CD14-positive monocyte (primary cell): ENCODE data around the gene ZFPL1. TPM values are rescaled to one million over a fixed set of nuclear protein-coding genes. Genes with fewer than 3 reads are reported as not detected.

Experiments
- DNase-seq, 3 donors: peaks; one replicate each; pipeline ENCODE4 v3.0.0-alpha.2; 2011 to 2022
- H2AFZ ChIP-seq: 2 replicates; pipeline ENCODE4 v1.6.0; 2012; ENCODE audit warnings: mild to moderate bottlenecking, low read depth, low read length, inconsistent platforms; ENCODE audit not compliant: insufficient read depth, poor library complexity, severe bottlenecking
- H3K27ac ChIP-seq, 2 donors: 1 replicate in 1 of 2; 2 replicates in 1 of 2; pipeline ENCODE4 v1.5.1; 2012 to 2013; ENCODE audit warnings: low read length in 2 of 2, control low read depth in 1 of 2, inconsistent platforms in 1 of 2, low read depth in 1 of 2, mild to moderate bottlenecking in 1 of 2
- H3K27me3 ChIP-seq, 2 donors: one replicate each; pipeline versions ENCODE4 v1.6.0 to v1.6.1; 2011 to 2013; ENCODE audit warnings: low read length in 2 of 2; ENCODE audit not compliant: control insufficient read depth in 2 of 2, insufficient read depth in 2 of 2
- H3K36me3 ChIP-seq, 2 donors: replicated peaks in 1 of 2; 1 replicate in 1 of 2; 2 replicates in 1 of 2; pipeline versions ENCODE4 v1.5.1 to v1.6.1; 2012 to 2013; ENCODE audit warnings: low read length in 2 of 2, control low read depth in 1 of 2, inconsistent platforms in 1 of 2, mild to moderate bottlenecking in 1 of 2; ENCODE audit not compliant: insufficient read depth in 2 of 2, control insufficient read depth in 1 of 2
- H3K4me1 ChIP-seq, 2 donors: 1 replicate in 1 of 2; 2 replicates in 1 of 2; pipeline versions ENCODE4 v1.5.1 to v1.6.1; 2012 to 2013; ENCODE audit warnings: low read length in 2 of 2, control low read depth in 1 of 2, inconsistent platforms in 1 of 2, mild to moderate bottlenecking in 1 of 2, moderate library complexity in 1 of 2; ENCODE audit not compliant: insufficient read depth in 2 of 2, control insufficient read depth in 1 of 2
- H3K4me2 ChIP-seq: replicated peaks from 2 replicates; pipeline ENCODE3; 2012; ENCODE audit warnings: low read length, moderate library complexity, mild to moderate bottlenecking; ENCODE audit not compliant: poor library complexity, severe bottlenecking; ENCODE audit errors: extremely low read depth
- H3K4me3 ChIP-seq, 3 experiments: fragments of 200-600 bp in 1 of 3; sonication (generic) in 1 of 3; replicated peaks in 1 of 3; 1 replicate in 2 of 3; 2 replicates in 1 of 3; pipeline ENCODE4 v1.5.1; 2011 to 2013; ENCODE audit warnings: low read length in 3 of 3, mild to moderate bottlenecking in 3 of 3, control low read depth in 2 of 3, low read depth in 2 of 3, inconsistent platforms in 1 of 3, moderate library complexity in 1 of 3
- H3K79me2 ChIP-seq: 2 replicates; pipeline ENCODE4 v1.6.0; 2012; ENCODE audit warnings: mild to moderate bottlenecking, control low read depth, inconsistent platforms, low read length, moderate library complexity; ENCODE audit not compliant: insufficient read depth
- H3K9ac ChIP-seq: 2 replicates; pipeline ENCODE4 v1.6.0; 2017; ENCODE audit warnings: low read length, mild to moderate bottlenecking; ENCODE audit not compliant: insufficient read depth, poor library complexity, severe bottlenecking
- H3K9me3 ChIP-seq, 2 donors: replicated peaks in 1 of 2; 1 replicate in 1 of 2; 2 replicates in 1 of 2; pipeline versions ENCODE4 v1.5.1 to v1.6.1; 2012 to 2013; ENCODE audit warnings: low read length in 2 of 2, control low read depth in 1 of 2; ENCODE audit not compliant: control insufficient read depth in 1 of 2, insufficient read depth in 1 of 2
- H4K20me1 ChIP-seq: 2 replicates; pipeline ENCODE4 v1.6.0; 2012; ENCODE audit warnings: mild to moderate bottlenecking, low read length, control low read depth, moderate library complexity; ENCODE audit not compliant: insufficient read depth
- H3K27ac Mint-ChIP-seq, 7 donors: one replicate each; pipeline ENCODE4 v1.8.0; 2020; ENCODE audit warnings: mild to moderate bottlenecking in 7 of 7, mixed read lengths in 7 of 7, moderate library complexity in 6 of 7, inconsistent platforms in 2 of 7
- H3K27me3 Mint-ChIP-seq, 3 donors: one replicate each; pipeline ENCODE4 v1.8.0; 2021 to 2022; ENCODE audit warnings: low read depth in 3 of 3, mild to moderate bottlenecking in 3 of 3, mixed read lengths in 3 of 3, moderate library complexity in 3 of 3, inconsistent platforms in 1 of 3
- H3K36me3 Mint-ChIP-seq, 2 donors: one replicate each; pipeline ENCODE4 v1.8.0; 2020; ENCODE audit warnings: mixed read lengths in 2 of 2, inconsistent platforms in 1 of 2, mild to moderate bottlenecking in 1 of 2
- H3K4me1 Mint-ChIP-seq: one replicate; pipeline ENCODE4 v1.8.0; 2020; ENCODE audit warnings: mild to moderate bottlenecking, mixed read lengths
- H3K4me3 Mint-ChIP-seq, 2 donors: one replicate each; pipeline ENCODE4 v1.8.0; 2020; ENCODE audit warnings: mild to moderate bottlenecking in 2 of 2, mixed read lengths in 2 of 2, moderate library complexity in 1 of 2
- H3K9me3 Mint-ChIP-seq, 7 donors: one replicate each; pipeline ENCODE4 v1.8.0; 2020 to 2022; ENCODE audit warnings: mixed read lengths in 7 of 7, mild to moderate bottlenecking in 6 of 7, moderate library complexity in 6 of 7, inconsistent platforms in 2 of 7
- CTCF ChIP-seq: fragments of 200-600 bp; IDR thresholded peaks from one replicate; pipeline ENCODE4 v1.8.0; 2022; ENCODE audit warnings: antibody characterized with exemption, mild to moderate bottlenecking
- whole genome bisulfite sequencing: methylation state at CpG from one replicate; pipeline ENCODE4 v1.1.5; 2013; ENCODE audit warnings: missing lambda C conversion rate; ENCODE audit not compliant: insufficient coverage; 5-methylcytosine and 5-hydroxymethylcytosine counted together
- intact Hi-C, 2 donors: fragments of 100-400 bp; cut with micrococcal nuclease; formaldehyde crosslinking; loops; one replicate each; pipeline versions ENCODE4 v1.15.0 to v1.15.1; 2023
- polyA plus RNA-seq, 3 donors: library from polyadenylated mRNA; depleted of rRNA in 1 of 3; unstranded in 2 of 3; stranded (reverse) in 1 of 3; fragments of 300-500 nt in 2 of 3; fragments of >200 nt in 1 of 3; fragmentation: Illumina TruSeq in 2 of 3; gene quantifications; 1 replicate in 2 of 3; 2 replicates in 1 of 3; pipeline ENCODE4 v1.2.3, GENCODE V29; 2012 to 2021

Gene ZFPL1
- polyA plus RNA-seq, 3 donors: 25.1 to 41.1 (median 27.2) TPM

GRCh38 chr11:65034423-65034822 is 49.6 kb upstream of the ZFPL1 start:
- Mint-ChIP-seq H3K4me1 (peaks cover 3% of the 10 kb centered on the region), H3K4me3 (no peak overlapping the region), H3K9me3 (peaks cover 0 to 2% (median 0%) of the 10 kb centered on the region in 7 donors), H3K36me3 (peaks cover 62 to 78% of the 10 kb centered on the region in 2 donors), H3K27me3 (peaks cover 0 to 4% (median 0%) of the 10 kb centered on the region in 3 donors), H3K27ac (no peak overlapping the region)
- no peak for TF ChIP-seq CTCF
- 100% methylated on average over 1 of the region's 2 CpGs for WGBS
- no peak for DNase-seq
- H3K4me3 ChIP-seq: no peak overlapping the region
- intact Hi-C loops: loop anchor here in 1 of 2 donors (5.0 kb wide), 1 partner anchor 53 kb away; a partner anchor contains a TSS
- H3K9me3 ChIP-seq: no peaks in the 10 kb centered on the region
- H3K79me2 ChIP-seq: no peaks in the 10 kb centered on the region
- no peak overlapping the region for H2AFZ ChIP-seq
- peaks cover 41 to 74% of the 10 kb centered on the region in 2 donors for H3K36me3 ChIP-seq
- no peak overlapping the region for H3K27ac ChIP-seq
- H3K9ac ChIP-seq: no peak overlapping the region
- H3K27me3 ChIP-seq: no peaks in the 10 kb centered on the region
- H4K20me1 ChIP-seq: peaks cover 4% of the 10 kb centered on the region
- H3K4me2 ChIP-seq: no peak overlapping the region
- H3K4me1 ChIP-seq: peaks cover 3 to 5% of the 10 kb centered on the region in 2 donors

GRCh38 chr11:65035579-65035978 is 48.4 kb upstream of the ZFPL1 start:
- Histone ChIP-seq H3K27me3 (no peaks in the 10 kb centered on the region), H2AFZ (no peak overlapping the region), H3K4me2 (no peak overlapping the region), H3K79me2 (no peaks in the 10 kb centered on the region), H3K9me3 (no peaks in the 10 kb centered on the region), H3K4me1 (peaks cover 9 to 17% of the 10 kb centered on the region in 2 donors), H3K9ac (no peak overlapping the region), H3K27ac (no peak overlapping the region), H4K20me1 (peaks cover 4% of the 10 kb centered on the region), H3K36me3 (peaks cover 41 to 80% of the 10 kb centered on the region in 2 donors), H3K4me3 (no peak overlapping the region)
- intact Hi-C loops: no loop called here
- no peak for TF ChIP-seq CTCF
- H3K36me3 Mint-ChIP-seq: peaks cover 62 to 85% of the 10 kb centered on the region in 2 donors
- peaks cover 0 to 2% (median 0%) of the 10 kb centered on the region in 7 donors for H3K9me3 Mint-ChIP-seq
- no peak overlapping the region for H3K27ac Mint-ChIP-seq
- WGBS: 94% methylated on average over 11 of the region's 11 CpGs
- peaks cover 4% of the 10 kb centered on the region for H3K4me1 Mint-ChIP-seq
- peaks cover 0 to 4% (median 0%) of the 10 kb centered on the region in 3 donors for H3K27me3 Mint-ChIP-seq
- no peak overlapping the region for H3K4me3 Mint-ChIP-seq
- no peak for DNase-seq
